Measurements from ENCODE around the gene S100A5. TPM values are rescaled to one million over a fixed set of nuclear protein-coding genes. Genes with fewer than 3 reads are reported as not detected.
A peak's percentile ranks its signal among the peaks of the same experiment; 100 is the strongest.

Gene S100A5
- total and polyA plus RNA-seq, 7 donors: not detected

DNA sequence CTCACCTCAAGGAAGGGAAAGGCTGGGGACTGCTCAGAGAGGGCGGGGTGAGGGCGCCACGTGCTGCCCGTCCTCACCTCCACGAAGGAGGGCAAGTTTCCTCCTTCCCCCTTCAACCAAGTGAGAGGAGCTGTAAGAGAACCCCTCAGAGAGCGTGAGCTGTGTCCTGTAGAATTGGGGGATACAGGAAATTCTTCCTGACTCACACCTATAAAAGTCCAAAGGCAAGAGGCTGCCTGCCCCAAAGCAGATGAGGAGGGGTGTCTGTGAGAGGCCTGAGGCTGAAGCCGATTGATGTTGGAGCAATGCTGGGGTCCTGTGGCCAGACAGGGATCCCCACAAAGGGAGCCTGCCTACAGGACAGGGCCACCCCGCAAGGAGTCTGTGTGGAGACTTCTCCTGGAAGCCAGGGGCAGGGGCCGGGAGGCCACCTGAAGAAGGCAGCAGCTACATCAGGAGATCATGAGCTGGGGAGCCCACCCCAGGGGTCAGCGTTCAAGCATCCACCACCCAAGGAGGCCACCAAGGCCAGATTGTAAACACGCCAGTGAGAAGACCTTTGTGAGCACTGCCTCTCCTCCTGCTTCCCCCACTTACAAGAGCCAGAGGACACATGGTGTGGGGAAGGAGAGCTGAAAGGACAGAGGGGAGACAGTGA is 32.7 kb downstream of the S100A5 start:
- 89 to 91% (median 90%) methylated on average over 11 of the region's 11 CpGs for WGBS, 3 donors
- peaks cover 14% of the 10 kb centered on the region for H3K4me1 ChIP-seq
- H3K4me3 ChIP-seq: no peak overlapping the region
- no peaks in the 10 kb centered on the region for H3K36me3 ChIP-seq (ENCODE audit: insufficient read depth in 1 of 2, low read depth in 1 of 2)
- no peak for ATAC-seq
- TF ChIP-seq, protein P1, sequence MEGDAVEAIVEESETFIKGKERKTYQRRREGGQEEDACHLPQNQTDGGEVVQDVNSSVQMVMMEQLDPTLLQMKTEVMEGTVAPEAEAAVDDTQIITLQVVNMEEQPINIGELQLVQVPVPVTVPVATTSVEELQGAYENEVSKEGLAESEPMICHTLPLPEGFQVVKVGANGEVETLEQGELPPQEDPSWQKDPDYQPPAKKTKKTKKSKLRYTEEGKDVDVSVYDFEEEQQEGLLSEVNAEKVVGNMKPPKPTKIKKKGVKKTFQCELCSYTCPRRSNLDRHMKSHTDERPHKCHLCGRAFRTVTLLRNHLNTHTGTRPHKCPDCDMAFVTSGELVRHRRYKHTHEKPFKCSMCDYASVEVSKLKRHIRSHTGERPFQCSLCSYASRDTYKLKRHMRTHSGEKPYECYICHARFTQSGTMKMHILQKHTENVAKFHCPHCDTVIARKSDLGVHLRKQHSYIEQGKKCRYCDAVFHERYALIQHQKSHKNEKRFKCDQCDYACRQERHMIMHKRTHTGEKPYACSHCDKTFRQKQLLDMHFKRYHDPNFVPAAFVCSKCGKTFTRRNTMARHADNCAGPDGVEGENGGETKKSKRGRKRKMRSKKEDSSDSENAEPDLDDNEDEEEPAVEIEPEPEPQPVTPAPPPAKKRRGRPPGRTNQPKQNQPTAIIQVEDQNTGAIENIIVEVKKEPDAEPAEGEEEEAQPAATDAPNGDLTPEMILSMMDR (IDR thresholded peaks at IDR 0.05): no peak
- intact Hi-C loops (cut with DNase I): loop anchor here in 1 of 2 donors (5.0 kb wide), 2 partner anchors 239 to 929 kb away; no protein-coding TSS in a partner anchor
- H3K27me3 ChIP-seq (ENCODE audit: insufficient read depth in 3 of 3, low read length in 2 of 3): no peaks in the 10 kb centered on the region
- H3K9me3 ChIP-seq: no peaks in the 10 kb centered on the region
- H3K27ac ChIP-seq: no peak overlapping the region
- DNase-seq: no peak

DNA sequence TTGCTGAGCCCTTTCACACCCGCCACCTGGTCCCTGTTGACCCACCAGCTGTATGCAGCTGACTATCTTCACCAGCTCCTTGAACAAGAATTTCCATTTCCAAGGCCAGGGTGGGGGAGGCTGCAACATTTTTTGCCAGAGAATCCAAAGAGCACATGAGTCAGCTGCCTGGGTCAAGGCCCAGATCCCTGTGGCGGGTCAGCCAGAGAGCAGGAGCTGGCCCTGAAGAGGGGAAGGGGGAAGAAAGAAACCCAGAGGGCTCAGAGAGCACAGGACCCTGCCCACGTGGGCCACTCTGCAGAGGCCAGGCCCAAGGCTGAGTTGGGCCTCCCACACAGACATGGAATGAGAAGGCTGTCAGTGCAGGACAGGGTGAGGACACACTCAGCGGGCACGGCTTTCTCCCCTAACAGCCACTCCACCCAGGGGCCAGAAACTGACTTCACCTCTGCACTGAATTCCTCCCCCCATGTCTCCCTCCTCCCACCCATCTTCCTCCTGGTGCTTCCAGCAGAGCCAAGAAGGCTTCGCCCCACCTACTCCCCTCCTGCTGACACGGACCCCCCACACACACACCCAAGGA is 33.8 kb downstream of the S100A5 start:
- 30 to 61% (median 36%) methylated on average over 7 of the region's 7 CpGs for WGBS, 3 donors
- no peaks in the 10 kb centered on the region for H3K27me3 ChIP-seq (ENCODE audit: insufficient read depth in 3 of 3, low read length in 2 of 3)
- intact Hi-C loops (cut with DNase I): loop anchor here in 1 of 2 donors (5.0 kb wide), 2 partner anchors 240 to 930 kb away; no protein-coding TSS in a partner anchor

DNA sequence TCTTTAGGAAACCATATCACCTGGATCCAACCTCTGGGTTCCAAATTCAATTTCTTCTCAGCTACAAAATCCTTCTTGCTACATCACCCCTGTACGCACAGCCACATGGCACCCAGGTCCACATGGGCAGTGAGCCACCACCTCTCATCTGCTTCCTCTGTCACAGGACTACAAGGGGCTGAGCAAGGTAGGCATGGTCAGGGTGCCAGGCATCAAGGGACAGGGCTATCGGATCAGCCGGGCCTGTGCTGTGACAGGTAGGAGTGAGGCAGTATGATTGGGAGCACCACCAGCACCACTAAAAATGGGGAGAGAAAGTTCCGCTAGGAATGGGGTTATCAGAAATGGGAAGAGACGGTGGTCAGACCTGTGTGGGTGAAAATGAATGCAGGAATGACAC is 34.3 kb downstream of the S100A5 start:
- Histone ChIP-seq H3K9me3 (no peaks in the 10 kb centered on the region), H3K4me3 (no peak overlapping the region), H3K4me1 (peaks cover 14% of the 10 kb centered on the region), H3K36me3 (ENCODE audit: insufficient read depth in 1 of 2, low read depth in 1 of 2) (no peaks in the 10 kb centered on the region), H3K27ac (peak overlapping the region; percentile 67), H3K27me3 (ENCODE audit: insufficient read depth in 3 of 3, low read length in 2 of 3) (no peaks in the 10 kb centered on the region)
- intact Hi-C loops (cut with DNase I): loop anchor here in 1 of 2 donors (5.0 kb wide), 2 partner anchors 241 to 931 kb away; no protein-coding TSS in a partner anchor
- TF ChIP-seq, protein P1 (IDR thresholded peaks at IDR 0.05): no peak
- no peak for DNase-seq
- peak in 1 of 4 donors; percentile 4 for ATAC-seq
- WGBS, 3 donors: 69 to 81% (median 71%) methylated on average over 5 of the region's 5 CpGs

More for the DNA sequence above, 33.8 kb downstream of the S100A5 start:
- Histone ChIP-seq H3K4me1 (peaks cover 14% of the 10 kb centered on the region), H3K27ac (peak overlapping the region; percentile 67), H3K9me3 (no peaks in the 10 kb centered on the region), H3K4me3 (no peak overlapping the region), H3K36me3 (ENCODE audit: insufficient read depth in 1 of 2, low read depth in 1 of 2) (no peaks in the 10 kb centered on the region)
- DNase-seq (peak; percentile 86 to 89), ATAC-seq (peak; percentile 79 to 86 (median 84))
- TF ChIP-seq, protein P1 (IDR thresholded peaks at IDR 0.05): no peak

DNA sequence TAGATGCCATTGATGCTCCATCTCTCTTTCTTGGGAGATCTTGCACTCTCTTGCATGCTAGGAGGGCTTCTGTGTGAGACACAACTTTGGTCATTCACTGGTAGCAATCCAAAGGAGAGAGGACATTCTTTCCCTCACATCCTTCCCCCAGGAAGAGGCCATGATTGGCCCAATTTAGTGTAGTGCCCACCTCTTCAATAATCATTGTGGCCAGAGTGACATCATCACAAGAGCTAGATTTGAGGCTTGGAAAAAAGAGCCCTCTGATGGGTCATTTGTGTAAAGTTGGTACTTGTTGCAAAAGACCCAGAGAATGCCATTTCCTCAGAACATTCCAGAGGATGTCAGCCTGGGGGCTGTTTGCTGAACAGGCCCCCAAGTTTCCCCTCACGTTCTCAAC is 35.2 kb downstream of the S100A5 start:
- Histone ChIP-seq H3K9me3 (no peaks in the 10 kb centered on the region), H3K4me3 (no peak overlapping the region), H3K4me1 (peaks cover 10% of the 10 kb centered on the region), H3K36me3 (ENCODE audit: insufficient read depth in 1 of 2, low read depth in 1 of 2) (no peaks in the 10 kb centered on the region), H3K27ac (no peak overlapping the region), H3K27me3 (ENCODE audit: insufficient read depth in 3 of 3, low read length in 2 of 3) (no peaks in the 10 kb centered on the region)
- no peak for DNase-seq
- no peak for ATAC-seq
- TF ChIP-seq, protein P1 (IDR thresholded peaks at IDR 0.05): no peak
- intact Hi-C loops (cut with DNase I): loop anchor here in 1 of 2 donors (5.0 kb wide), 2 partner anchors 242 to 932 kb away; no protein-coding TSS in a partner anchor
- 83 to 100% (median 88%) methylated on average over 1 of the region's 1 CpG for WGBS, 3 donors

All from psoas muscle (tissue), 8 donors.